ENCODE measurements around the gene OR6M1. TPM values are rescaled to one million over a fixed set of nuclear protein-coding genes. Genes with fewer than 3 reads are reported as not detected.

Gene OR6M1
- total and polyA plus RNA-seq, 7 donors: not detected

- no peak for TF ChIP-seq CTCF (IDR thresholded peaks at IDR 0.05)
- Histone ChIP-seq H3K27ac (no peak overlapping the region), H3K4me1 (peaks cover 4% of the 10 kb centered on the region), H3K27me3 (ENCODE audit: insufficient read depth in 3 of 3, low read length in 2 of 3) (no peaks in the 10 kb centered on the region), H3K4me3 (peak overlapping the region; percentile 23), H3K36me3 (ENCODE audit: insufficient read depth in 1 of 2, low read depth in 1 of 2) (no peaks in the 10 kb centered on the region), H3K9me3 (no peaks in the 10 kb centered on the region)
- 22 to 27% (median 23%) methylated on average over 3 of the region's 3 CpGs for WGBS, 3 donors
- intact Hi-C loops (cut with DNase I): no loop called here
- no peak for DNase-seq
- ATAC-seq: peak in 2 of 4 donors; percentile 61 to 74
These were observed 16.4 kb upstream of the OR6M1 start for GRCh38 chr11:123822599-123822998.

- WGBS, 3 donors: 0% methylated on average over 2 of the region's 2 CpGs
- DNase-seq: no peak
- no peak for TF ChIP-seq CTCF (IDR thresholded peaks at IDR 0.05)
- H3K27me3 ChIP-seq (ENCODE audit: insufficient read depth in 3 of 3, low read length in 2 of 3): no peaks in the 10 kb centered on the region
- H3K36me3 ChIP-seq (ENCODE audit: insufficient read depth in 1 of 2, low read depth in 1 of 2): no peaks in the 10 kb centered on the region
- no peak for ATAC-seq
- peak overlapping the region; percentile 23 for H3K4me3 ChIP-seq
- H3K9me3 ChIP-seq: no peaks in the 10 kb centered on the region
- peaks cover 4% of the 10 kb centered on the region for H3K4me1 ChIP-seq
- no peak overlapping the region for H3K27ac ChIP-seq
- intact Hi-C loops (cut with DNase I): no loop called here
These were observed 15.9 kb upstream of the OR6M1 start for GRCh38 chr11:123822032-123822431.

GRCh38 chr11:123815122-123815521 lies 9.0 kb upstream of the OR6M1 start:
- no peak overlapping the region for H3K27ac ChIP-seq
- H3K27me3 ChIP-seq (ENCODE audit: insufficient read depth in 3 of 3, low read length in 2 of 3): no peaks in the 10 kb centered on the region
- ATAC-seq (no peak), DNase-seq (no peak)
- no peaks in the 10 kb centered on the region for H3K9me3 ChIP-seq
- no peak overlapping the region for H3K4me3 ChIP-seq
- no peaks in the 10 kb centered on the region for H3K4me1 ChIP-seq
- no peaks in the 10 kb centered on the region for H3K36me3 ChIP-seq (ENCODE audit: insufficient read depth in 1 of 2, low read depth in 1 of 2)
- WGBS, 3 donors: 29 to 35% (median 32%) methylated on average over 5 of the region's 5 CpGs
- TF ChIP-seq CTCF (IDR thresholded peaks at IDR 0.05): no peak
- intact Hi-C loops (cut with DNase I): no loop called here

GRCh38 chr11:123801765-123802164 lies 4.4 kb downstream of the OR6M1 start:
- H3K4me3 ChIP-seq: no peak overlapping the region
- no peak overlapping the region for H3K27ac ChIP-seq
- intact Hi-C loops (cut with DNase I): no loop called here
- ATAC-seq: no peak
- 0 to 51% (median 0%) methylated on average over 1 of the region's 1 CpG for WGBS, 3 donors
- no peak for DNase-seq
- H3K36me3 ChIP-seq (ENCODE audit: insufficient read depth in 1 of 2, low read depth in 1 of 2): no peaks in the 10 kb centered on the region
- H3K27me3 ChIP-seq (ENCODE audit: insufficient read depth in 3 of 3, low read length in 2 of 3): no peaks in the 10 kb centered on the region
- no peak for TF ChIP-seq CTCF (IDR thresholded peaks at IDR 0.05)
- no peaks in the 10 kb centered on the region for H3K9me3 ChIP-seq
- no peaks in the 10 kb centered on the region for H3K4me1 ChIP-seq

GRCh38 chr11:123800036-123800435 lies 6.1 kb downstream of the OR6M1 start:
- no peak for TF ChIP-seq CTCF (IDR thresholded peaks at IDR 0.05)
- Histone ChIP-seq H3K27ac (no peak overlapping the region), H3K4me1 (no peaks in the 10 kb centered on the region), H3K9me3 (no peaks in the 10 kb centered on the region), H3K36me3 (ENCODE audit: insufficient read depth in 1 of 2, low read depth in 1 of 2) (no peaks in the 10 kb centered on the region), H3K4me3 (no peak overlapping the region), H3K27me3 (ENCODE audit: insufficient read depth in 3 of 3, low read length in 2 of 3) (no peaks in the 10 kb centered on the region)
- DNase-seq: no peak
- ATAC-seq: no peak
- intact Hi-C loops (cut with DNase I): no loop called here
- 29 to 35% (median 29%) methylated on average over 3 of the region's 3 CpGs for whole genome bisulfite sequencing, 3 donors
